ENCODE measurements around the gene ARID2.

The ARID2 gene

GRCh38 chr12:45704968-45705367 lies 24.5 kb upstream of the ARID2 start:
- Histone ChIP-seq H2AK5ac (ENCODE audit: low read length) (no peak overlapping the region), H3K4ac (ENCODE audit: low read depth, low read length) (no peak overlapping the region)
- WGBS (ENCODE audit: extremely low coverage, insufficient coverage, insufficient read length), result no CpG with 5 or more reads among the region's 2 CpGs

GRCh38 chr12:45705404-45705803 lies 24.1 kb upstream of the ARID2 start:
- Histone ChIP-seq H2BK12ac (ENCODE audit: low read length) (no peak overlapping the region), H3K9ac (ENCODE audit: low read length) (no peak overlapping the region), H3K79me1 (ENCODE audit: low read length) (no peaks in the 10 kb centered on the region), H3K4ac (ENCODE audit: low read depth, low read length) (no peak overlapping the region), H3K4me2 (ENCODE audit: low read length) (no peak overlapping the region), H4K91ac (ENCODE audit: low read depth, low read length) (no peak overlapping the region), H3K14ac (ENCODE audit: low read length) (no peak overlapping the region), H3K36me3 (ENCODE audit: control insufficient read depth in 1 of 2, insufficient read depth in 2 of 2, low read length in 2 of 2) (no peaks in the 10 kb centered on the region), H3K4me1 (ENCODE audit: control insufficient read depth in 1 of 2, insufficient read depth in 2 of 2, low read length in 2 of 2) (peaks cover 0 to 2% of the 10 kb centered on the region in 2 experiments), H2BK5ac (ENCODE audit: low read depth, low read length, poor library complexity) (no peak overlapping the region), H2AFZ (ENCODE audit: insufficient read depth, low read length, poor library complexity) (no peak overlapping the region), H3K9me3 (ENCODE audit: insufficient read depth, low read depth, low read length) (no peaks in the 10 kb centered on the region), H3K23ac (ENCODE audit: low read length) (no peak overlapping the region), H3K4me3 (ENCODE audit: low read depth, low read length) (no peak overlapping the region), H3K27me3 (ENCODE audit: insufficient read depth, low read length) (no peaks in the 10 kb centered on the region), H3K27ac (ENCODE audit: low read depth, low read length) (no peak overlapping the region), H2BK120ac (ENCODE audit: insufficient read depth, low read length, poor library complexity) (no peak overlapping the region), H3K18ac (ENCODE audit: low read length) (no peak overlapping the region), H4K8ac (ENCODE audit: low read depth, low read length) (no peak overlapping the region), H4K12ac (ENCODE audit: low read depth, low read length) (no peak overlapping the region), H3K79me2 (ENCODE audit: control insufficient read depth, insufficient read depth, low read length, poor library complexity) (no peaks in the 10 kb centered on the region), H2AK5ac (ENCODE audit: low read length) (no peak overlapping the region)
- no CpG with 5 or more reads among the region's 2 CpGs for WGBS (ENCODE audit: extremely low coverage, insufficient coverage, insufficient read length)
- DNase-seq, result no peak

More at GRCh38 chr12:45704968-45705367, 24.5 kb upstream of the ARID2 start:
- Histone ChIP-seq H3K4me3 (ENCODE audit: low read depth, low read length) (no peak overlapping the region), H4K91ac (ENCODE audit: low read depth, low read length) (no peak overlapping the region), H2BK120ac (ENCODE audit: insufficient read depth, low read length, poor library complexity) (no peak overlapping the region), H3K9ac (ENCODE audit: low read length) (no peak overlapping the region), H3K27me3 (ENCODE audit: insufficient read depth, low read length) (no peaks in the 10 kb centered on the region), H3K23ac (ENCODE audit: low read length) (no peak overlapping the region), H3K18ac (ENCODE audit: low read length) (no peak overlapping the region), H2BK5ac (ENCODE audit: low read depth, low read length, poor library complexity) (no peak overlapping the region), H4K8ac (ENCODE audit: low read depth, low read length) (no peak overlapping the region), H3K27ac (ENCODE audit: low read depth, low read length) (no peak overlapping the region), H3K36me3 (ENCODE audit: control insufficient read depth in 1 of 2, insufficient read depth in 2 of 2, low read length in 2 of 2) (no peaks in the 10 kb centered on the region), H3K4me2 (ENCODE audit: low read length) (no peak overlapping the region), H3K79me1 (ENCODE audit: low read length) (no peaks in the 10 kb centered on the region), H3K14ac (ENCODE audit: low read length) (no peak overlapping the region), H3K9me3 (ENCODE audit: insufficient read depth, low read depth, low read length) (no peaks in the 10 kb centered on the region), H4K12ac (ENCODE audit: low read depth, low read length) (no peak overlapping the region), H3K79me2 (ENCODE audit: control insufficient read depth, insufficient read depth, low read length, poor library complexity) (no peaks in the 10 kb centered on the region), H3K4me1 (ENCODE audit: control insufficient read depth in 1 of 2, insufficient read depth in 2 of 2, low read length in 2 of 2) (peaks cover 0 to 2% of the 10 kb centered on the region in 2 experiments), H2AFZ (ENCODE audit: insufficient read depth, low read length, poor library complexity) (no peak overlapping the region), H2BK12ac (ENCODE audit: low read length) (no peak overlapping the region)
- DNase-seq, result no peak

DNA sequence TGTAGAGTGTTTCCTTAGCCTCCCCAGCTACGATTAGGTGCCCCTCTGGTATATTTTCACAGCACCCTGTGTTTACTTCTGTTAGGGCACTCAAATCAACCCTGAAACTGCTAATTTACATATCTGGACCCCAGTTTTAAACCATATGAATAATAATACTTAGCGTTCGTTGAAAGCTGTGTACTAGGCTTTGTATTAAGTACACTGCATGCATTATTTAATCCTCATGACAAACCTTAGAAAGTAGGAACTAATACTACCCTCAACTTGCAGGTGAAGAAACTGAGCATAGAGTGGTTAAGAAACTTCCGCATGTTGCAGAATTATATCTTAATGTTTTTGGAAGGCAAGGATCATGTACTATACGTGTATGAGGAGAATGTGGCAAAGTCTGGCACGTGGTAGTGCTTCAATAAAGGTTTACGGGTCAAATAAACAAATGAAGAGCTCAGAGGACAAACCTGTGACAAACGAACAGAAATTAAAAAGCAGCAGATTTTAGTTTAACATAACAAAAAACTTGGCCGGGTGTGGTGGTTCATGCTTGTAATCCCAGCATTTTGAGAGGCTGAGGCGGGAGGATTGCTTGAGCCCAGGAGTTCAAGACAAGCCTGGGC lies 22.2 kb upstream of the ARID2 start:
- no peaks in the 10 kb centered on the region for H3K79me2 ChIP-seq (ENCODE audit: control insufficient read depth, insufficient read depth, low read length, poor library complexity)
- no CpG with 5 or more reads among the region's 10 CpGs for WGBS (ENCODE audit: extremely low coverage, insufficient coverage, insufficient read length)
- no peak overlapping the region for H3K4me3 ChIP-seq (ENCODE audit: low read depth, low read length)
- H3K14ac ChIP-seq (ENCODE audit: low read length), result no peak overlapping the region
- H4K12ac ChIP-seq (ENCODE audit: low read depth, low read length), result no peak overlapping the region
- H2BK5ac ChIP-seq (ENCODE audit: low read depth, low read length, poor library complexity), result no peak overlapping the region
- H2AK5ac ChIP-seq (ENCODE audit: low read length), result no peak overlapping the region
- H3K23ac ChIP-seq (ENCODE audit: low read length), result no peak overlapping the region
- H3K18ac ChIP-seq (ENCODE audit: low read length), result no peak overlapping the region
- no peak overlapping the region for H3K4me2 ChIP-seq (ENCODE audit: low read length)
- H3K9me3 ChIP-seq (ENCODE audit: insufficient read depth, low read depth, low read length), result no peaks in the 10 kb centered on the region
- no peak overlapping the region for H3K4ac ChIP-seq (ENCODE audit: low read depth, low read length)
- DNase-seq, result no peak
- H3K4me1 ChIP-seq (ENCODE audit: control insufficient read depth in 1 of 2, insufficient read depth in 2 of 2, low read length in 2 of 2), result peaks cover 0 to 2% of the 10 kb centered on the region in 2 experiments
- no peak overlapping the region for H4K8ac ChIP-seq (ENCODE audit: low read depth, low read length)
- H3K36me3 ChIP-seq (ENCODE audit: control insufficient read depth in 1 of 2, insufficient read depth in 2 of 2, low read length in 2 of 2), result no peaks in the 10 kb centered on the region
- no peaks in the 10 kb centered on the region for H3K79me1 ChIP-seq (ENCODE audit: low read length)
- no peak overlapping the region for H4K91ac ChIP-seq (ENCODE audit: low read depth, low read length)
- no peak overlapping the region for H3K27ac ChIP-seq (ENCODE audit: low read depth, low read length)
- H2AFZ ChIP-seq (ENCODE audit: insufficient read depth, low read length, poor library complexity), result no peak overlapping the region
- no peak overlapping the region for H3K9ac ChIP-seq (ENCODE audit: low read length)
- H3K27me3 ChIP-seq (ENCODE audit: insufficient read depth, low read length), result no peaks in the 10 kb centered on the region
- H2BK120ac ChIP-seq (ENCODE audit: insufficient read depth, low read length, poor library complexity), result no peak overlapping the region
- H2BK12ac ChIP-seq (ENCODE audit: low read length), result no peak overlapping the region

DNA sequence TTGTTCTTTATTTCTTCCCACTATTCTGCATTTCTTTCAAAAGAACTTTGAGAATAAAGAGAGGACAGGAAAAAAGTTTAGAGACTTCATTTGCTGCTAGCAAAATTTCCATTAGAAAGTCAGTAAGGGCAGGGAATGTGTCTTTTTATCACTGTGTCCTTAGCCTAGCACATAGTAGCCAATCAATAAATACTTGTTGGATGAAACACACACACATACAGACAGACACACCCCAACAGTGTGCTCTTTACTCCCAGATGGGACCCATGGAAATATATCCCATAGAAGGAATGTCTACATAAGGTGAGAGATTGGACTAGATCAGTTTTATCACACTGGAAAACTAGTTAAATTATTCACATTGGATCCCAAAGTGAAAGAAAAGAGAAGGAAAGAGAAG lies 21.1 kb upstream of the ARID2 start:
- H2BK5ac ChIP-seq (ENCODE audit: low read depth, low read length, poor library complexity), result no peak overlapping the region
- H4K12ac ChIP-seq (ENCODE audit: low read depth, low read length), result no peak overlapping the region
- H3K36me3 ChIP-seq (ENCODE audit: control insufficient read depth in 1 of 2, insufficient read depth in 2 of 2, low read length in 2 of 2), result no peaks in the 10 kb centered on the region
- no peak overlapping the region for H3K18ac ChIP-seq (ENCODE audit: low read length)
- H4K91ac ChIP-seq (ENCODE audit: low read depth, low read length), result no peak overlapping the region
- no peak overlapping the region for H2AFZ ChIP-seq (ENCODE audit: insufficient read depth, low read length, poor library complexity)
- H3K27me3 ChIP-seq (ENCODE audit: insufficient read depth, low read length), result no peaks in the 10 kb centered on the region
- no peak overlapping the region for H2AK5ac ChIP-seq (ENCODE audit: low read length)
- H3K9ac ChIP-seq (ENCODE audit: low read length), result no peak overlapping the region
- H3K23ac ChIP-seq (ENCODE audit: low read length), result no peak overlapping the region
- no peaks in the 10 kb centered on the region for H3K79me1 ChIP-seq (ENCODE audit: low read length)
- H3K4me2 ChIP-seq (ENCODE audit: low read length), result no peak overlapping the region
- H3K9me3 ChIP-seq (ENCODE audit: insufficient read depth, low read depth, low read length), result no peaks in the 10 kb centered on the region
- no peak overlapping the region for H4K8ac ChIP-seq (ENCODE audit: low read depth, low read length)
- no peak overlapping the region for H3K4ac ChIP-seq (ENCODE audit: low read depth, low read length)
- H3K4me3 ChIP-seq (ENCODE audit: low read depth, low read length), result no peak overlapping the region
- H3K27ac ChIP-seq (ENCODE audit: low read depth, low read length), result no peak overlapping the region
- H2BK12ac ChIP-seq (ENCODE audit: low read length), result no peak overlapping the region
- H2BK120ac ChIP-seq (ENCODE audit: insufficient read depth, low read length, poor library complexity), result no peak overlapping the region
- no peaks in the 10 kb centered on the region for H3K79me2 ChIP-seq (ENCODE audit: control insufficient read depth, insufficient read depth, low read length, poor library complexity)
- no peak overlapping the region for H3K14ac ChIP-seq (ENCODE audit: low read length)
- H3K4me1 ChIP-seq (ENCODE audit: control insufficient read depth in 1 of 2, insufficient read depth in 2 of 2, low read length in 2 of 2), result peaks cover 0 to 2% of the 10 kb centered on the region in 2 experiments
- DNase-seq, result no peak
